ENCODE measurements around the gene NUMBL. TPM values are rescaled to one million over a fixed set of nuclear protein-coding genes. Genes with fewer than 3 reads are reported as not detected.
A peak's percentile ranks its signal among the peaks of the same experiment; 100 is the strongest.

The NUMBL gene
- total RNA-seq, 2 donors from 2014 or later: 54.0 to 62.6 TPM

GRCh38 chr19:40693150-40693788 is 2.8 kb upstream of the NUMBL start:
- intact Hi-C loops (cut with DNase I): no loop called here
- no peak for DNase-seq (ENCODE audit: low spot score)

DNA sequence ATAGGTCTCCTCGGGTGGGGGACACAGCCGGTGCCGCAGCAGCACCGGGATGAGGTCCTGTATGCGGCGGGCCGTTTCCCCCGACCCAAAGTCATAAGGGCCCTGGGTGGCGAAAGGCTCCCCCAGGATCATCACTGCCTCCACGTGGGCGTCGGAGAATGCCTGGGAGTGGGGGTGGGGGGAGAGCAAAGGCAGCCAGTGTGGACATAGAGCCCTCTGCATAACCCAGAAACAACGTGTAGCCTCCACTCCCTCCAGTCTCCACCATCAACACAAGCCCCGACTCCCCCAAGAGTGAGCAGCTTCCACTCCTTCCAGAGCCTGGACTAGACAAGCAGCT is 1.7 kb upstream of the NUMBL start:
- intact Hi-C loops (cut with DNase I): no loop called here
- no peak for DNase-seq (ENCODE audit: low spot score)

- DNase-seq (ENCODE audit: low spot score): no peak
- intact Hi-C loops (cut with DNase I): loop anchor here in 1 of 2 donors (2.0 kb wide), 1 partner anchor 25 kb away; the partner anchor contains the start of genes COQ8B and ITPKC
These were observed 1.2 kb upstream of the NUMBL start for GRCh38 chr19:40691421-40692211.

- intact Hi-C loops (cut with DNase I): loop anchor here in 1 of 2 donors (2.0 kb wide), 1 partner anchor 26 kb away; the partner anchor contains the start of genes COQ8B and ITPKC
These were observed 406 bp upstream of the NUMBL start for GRCh38 chr19:40690693-40691420.

GRCh38 chr19:40689339-40690049 is 957 bp downstream of the NUMBL start:
- intact Hi-C loops (cut with DNase I): loop anchor here in 1 of 2 donors (2.0 kb wide), 1 partner anchor 27 kb away; the partner anchor contains the start of genes COQ8B and ITPKC
- DNase-seq (ENCODE audit: low spot score): no peak

More at GRCh38 chr19:40690693-40691420, 406 bp upstream of the NUMBL start:
- peak; percentile 98 for DNase-seq (ENCODE audit: low spot score)

DNA sequence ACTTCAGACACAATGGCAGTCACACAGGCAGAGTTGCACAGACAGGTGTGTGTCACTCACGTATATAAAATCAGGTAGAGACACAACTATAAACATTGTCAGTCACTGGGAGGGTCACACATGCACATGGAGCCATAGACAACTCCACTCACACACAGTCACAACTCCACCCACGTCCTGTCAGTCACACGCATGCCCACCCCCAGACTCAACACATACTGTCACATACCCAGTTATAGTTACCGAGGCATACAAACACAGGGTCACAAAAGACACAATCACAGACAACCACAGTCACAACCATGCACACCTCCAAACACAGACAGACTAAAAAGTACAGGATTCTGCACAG is 1.5 kb downstream of the NUMBL start:
- intact Hi-C loops (cut with DNase I): no loop called here
- no peak for DNase-seq (ENCODE audit: low spot score)

- intact Hi-C loops (cut with DNase I): no loop called here
- DNase-seq (ENCODE audit: low spot score): no peak
These were observed 2.1 kb downstream of the NUMBL start for GRCh38 chr19:40688309-40688708.

- intact Hi-C loops (cut with DNase I): no loop called here
- peak; percentile 96 for DNase-seq (ENCODE audit: low spot score)
These were observed 2.9 kb downstream of the NUMBL start for GRCh38 chr19:40687525-40688016.

GRCh38 chr19:40686882-40687524 is 3.4 kb downstream of the NUMBL start:
- intact Hi-C loops (cut with DNase I): no loop called here
- no peak for DNase-seq (ENCODE audit: low spot score)

GRCh38 chr19:40685563-40685962 is 4.9 kb downstream of the NUMBL start:
- intact Hi-C loops (cut with DNase I): no loop called here
- no peak for DNase-seq (ENCODE audit: low spot score)

DNA sequence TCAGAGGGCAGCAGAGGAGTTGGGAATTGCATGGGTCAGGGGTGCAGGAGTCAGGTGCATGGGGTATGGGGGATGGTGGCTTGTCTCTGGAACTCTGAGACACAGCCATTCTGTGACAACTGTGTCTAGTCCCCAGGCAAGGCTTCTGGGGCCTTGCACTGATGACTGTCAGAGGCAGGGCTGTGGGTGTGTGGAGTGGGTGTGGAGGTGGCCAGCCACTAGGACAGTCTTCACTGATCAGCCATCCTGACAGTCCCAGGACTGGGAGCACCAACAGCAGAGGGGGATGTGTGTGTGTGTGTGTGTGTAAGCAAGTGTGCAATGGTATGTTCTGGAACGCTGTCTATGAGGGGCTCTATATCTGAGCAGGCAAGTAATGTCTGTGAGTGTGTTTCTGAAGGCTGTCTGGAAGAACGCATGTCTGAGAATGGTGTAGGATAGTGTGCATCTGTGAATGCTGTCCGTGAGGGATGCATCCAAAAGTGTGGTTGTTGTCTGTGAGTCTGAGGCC is 5.4 kb downstream of the NUMBL start:
- intact Hi-C loops (cut with DNase I): no loop called here
- DNase-seq (ENCODE audit: low spot score): no peak

DNA sequence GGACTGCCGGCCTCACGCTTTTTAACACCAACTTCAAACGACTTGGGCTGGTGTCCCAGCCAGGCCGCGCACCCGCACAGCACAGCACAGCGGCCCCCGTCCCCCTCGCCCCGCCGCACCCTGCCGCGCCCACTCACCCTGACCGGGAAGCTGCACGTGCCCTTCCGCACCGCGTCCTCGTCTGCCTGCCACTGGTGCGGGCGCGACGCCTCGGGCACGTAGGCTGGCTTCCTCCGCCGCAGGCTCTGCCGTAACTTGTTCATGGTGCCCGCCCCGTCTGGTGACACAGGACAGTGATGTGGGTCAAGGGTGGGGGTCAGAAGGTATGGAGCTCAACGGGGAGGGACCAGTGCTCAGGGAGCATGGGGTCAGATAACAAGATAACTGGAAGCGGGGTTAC is 6.2 kb downstream of the NUMBL start:
- intact Hi-C loops (cut with DNase I): no loop called here
- no peak for DNase-seq (ENCODE audit: low spot score)

DNA sequence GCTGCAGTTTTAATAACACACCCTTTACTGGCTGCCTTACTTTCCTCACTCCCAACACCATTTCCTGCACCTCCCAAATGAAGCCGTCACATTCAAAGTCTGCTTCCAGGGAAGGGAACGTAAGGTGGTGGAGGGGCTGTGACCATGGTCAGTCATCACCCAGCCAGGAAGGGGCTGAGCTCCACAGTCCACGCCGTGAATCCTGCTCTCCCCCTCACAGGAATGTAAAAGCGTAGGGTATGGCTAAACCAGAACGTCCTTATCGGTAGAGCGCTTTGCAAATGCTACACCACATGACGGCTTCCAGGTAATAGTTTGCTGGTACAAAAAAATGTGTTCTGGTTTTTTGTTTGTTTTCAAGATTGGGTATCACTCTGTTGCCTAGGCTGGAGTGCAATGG is 7.0 kb downstream of the NUMBL start:
- intact Hi-C loops (cut with DNase I): no loop called here
- no peak for DNase-seq (ENCODE audit: low spot score)

GRCh38 chr19:40682431-40682964 is 8.0 kb downstream of the NUMBL start:
- DNase-seq (ENCODE audit: low spot score): no peak
- intact Hi-C loops (cut with DNase I): no loop called here

DNA sequence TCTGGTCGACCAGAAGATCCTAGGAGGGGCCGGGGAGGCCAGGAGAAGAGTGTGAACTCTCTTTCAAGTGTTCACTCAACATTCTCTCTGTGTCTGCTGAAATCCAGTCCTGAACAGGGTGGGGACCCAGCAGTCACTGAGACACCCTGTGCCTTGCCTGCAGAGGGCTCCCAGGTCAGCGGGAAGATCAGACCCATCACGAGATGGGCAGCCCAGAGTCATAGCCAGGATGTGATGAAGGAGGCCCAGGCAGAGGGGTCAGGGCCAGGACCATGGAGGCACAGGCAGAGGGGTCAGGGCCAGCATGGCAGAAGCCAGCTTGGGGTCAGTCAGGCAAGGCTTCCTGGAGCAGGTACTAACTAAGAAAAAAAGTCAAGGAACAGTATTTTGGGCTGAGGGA is 9.4 kb downstream of the NUMBL start:
- no peak for DNase-seq (ENCODE audit: low spot score)
- intact Hi-C loops (cut with DNase I): no loop called here

DNA sequence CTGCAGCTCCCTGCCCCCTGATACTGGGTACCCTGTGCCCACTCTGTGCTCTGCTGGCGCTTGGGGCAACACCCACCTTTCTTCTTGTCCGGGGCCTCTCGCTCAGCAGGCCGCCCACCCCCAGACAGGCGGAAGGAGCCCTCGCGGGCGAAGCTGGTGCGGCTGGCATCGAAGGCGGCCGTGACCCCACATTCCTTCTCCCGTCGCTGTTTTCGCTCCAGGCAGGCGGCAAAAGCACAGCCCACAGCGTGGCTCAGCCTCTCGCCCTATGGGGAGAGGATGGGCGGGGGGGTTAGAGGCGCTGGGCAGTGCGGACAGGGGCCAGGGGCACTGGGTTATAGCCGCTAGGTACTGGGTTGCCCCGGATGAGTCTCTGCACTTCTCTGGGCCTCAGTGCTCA is 13.3 kb downstream of the NUMBL start:
- no peak for DNase-seq (ENCODE audit: low spot score)

DNA sequence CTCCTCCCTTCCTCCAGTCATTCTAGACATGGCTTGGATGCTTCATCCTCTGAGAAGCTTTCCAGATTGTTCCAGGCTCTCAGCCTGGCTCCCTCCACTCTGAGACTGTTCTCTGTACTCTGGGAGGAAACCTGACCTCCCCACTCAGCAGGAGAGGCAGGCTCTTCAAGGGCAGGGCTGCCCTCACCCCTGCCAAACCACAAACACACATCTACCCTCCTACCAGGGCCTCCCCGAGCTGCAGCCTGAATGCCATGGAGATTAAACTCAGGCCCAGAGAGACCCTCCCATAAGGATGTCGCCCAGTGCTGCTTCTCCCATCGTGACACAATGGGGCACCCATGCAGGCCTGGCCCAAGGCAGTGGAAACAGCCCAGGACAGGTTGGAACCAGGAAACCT is 16.2 kb downstream of the NUMBL start:
- intact Hi-C loops (cut with DNase I): no loop called here
- DNase-seq (ENCODE audit: low spot score): no peak

More for the DNA sequence above, 13.3 kb downstream of the NUMBL start:
- intact Hi-C loops (cut with DNase I): no loop called here

GRCh38 chr19:40673397-40673796 is 17.1 kb downstream of the NUMBL start:
- no peak for DNase-seq (ENCODE audit: low spot score)
- intact Hi-C loops (cut with DNase I): no loop called here

Measured in posterior vena cava (tissue), 2 donors.